Islet of Langerhans (tissue), 1 donor: ENCODE measurements around the gene HDGF.

Source experiments
- FAIRE-seq: peaks from one replicate; lab custom pipeline; 2011; peaks lifted over from hg19 to GRCh38; lab: Jason Lieb, UNC

HDGF gene

GRCh38 chr1:156698995-156699394 is 52.5 kb downstream of the HDGF start:
- no peak for FAIRE-seq

- FAIRE-seq, result no peak
Observed at GRCh38 chr1:156697481-156697880, 54.0 kb downstream of the HDGF start.

- no peak for FAIRE-seq
Observed at GRCh38 chr1:156696755-156697154, 54.7 kb downstream of the HDGF start.

GRCh38 chr1:156694690-156694962 is 56.8 kb downstream of the HDGF start:
- FAIRE-seq, result no peak

- no peak for FAIRE-seq
Observed at GRCh38 chr1:156693848-156694689, 57.4 kb downstream of the HDGF start.

- FAIRE-seq, result no peak
Observed at GRCh38 chr1:156692925-156693847, 58.3 kb downstream of the HDGF start.

GRCh38 chr1:156692441-156692924 is 59.0 kb downstream of the HDGF start:
- no peak for FAIRE-seq
